ENCODE measurements around the gene RNF212. TPM values are rescaled to one million over a fixed set of nuclear protein-coding genes. Genes with fewer than 3 reads are reported as not detected.

The RNF212 gene
- total and polyA plus RNA-seq, 10 of the 15 experiments (the other 5 are each of a cell fraction or from before 2014, with no cell fraction given) = not detected

DNA sequence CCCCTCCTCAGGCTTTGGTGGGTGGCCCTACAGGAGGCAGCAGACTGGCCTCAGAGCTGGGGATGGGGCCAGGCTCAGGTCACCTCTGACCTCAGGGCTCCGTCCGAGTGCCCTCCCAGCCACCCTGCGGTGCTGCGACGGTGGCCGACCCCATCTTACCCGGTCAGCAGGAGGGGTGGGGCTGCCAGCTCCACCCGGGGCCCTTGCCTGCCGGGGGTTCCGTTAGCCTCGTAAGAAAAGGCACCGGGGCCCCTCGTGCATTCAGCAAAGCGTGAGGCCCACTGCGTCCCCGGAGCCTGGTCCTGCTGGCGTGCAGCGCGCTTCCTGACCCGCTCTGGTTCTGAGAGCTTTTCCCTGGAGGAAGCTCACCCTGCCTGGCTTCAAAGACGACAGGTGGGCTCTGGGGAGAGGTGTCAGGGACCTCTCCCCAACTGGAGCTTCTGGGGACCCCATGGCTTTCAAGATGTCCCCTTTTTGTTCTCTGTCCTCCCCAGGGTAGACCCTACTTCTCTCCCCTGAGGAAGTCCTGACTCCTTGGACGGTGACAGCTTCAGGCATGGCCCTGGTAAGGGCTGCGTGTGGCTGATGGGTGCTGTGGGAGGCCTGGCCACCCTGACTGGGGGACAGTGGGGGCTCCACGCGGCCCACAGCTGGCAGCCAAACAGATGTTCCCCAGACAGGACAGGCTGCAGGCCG, 86.0 kb downstream of the RNF212 start:
- SMC1A ChIA-PET (ENCODE audit: uncharacterized antibody, unreplicated experiment) = no interaction called here
- RAD21 ChIA-PET (ENCODE audit: unreplicated experiment) = no interaction called here
- no peak for ATAC-seq
- H2AFZ ChIP-seq (ENCODE audit: control insufficient read depth, low read depth, low read length) = no peak overlapping the region
- H3K27me3 ChIP-seq (replicated peaks in 1 of 2; ENCODE audit: control insufficient read depth in 2 of 2, insufficient read depth in 2 of 2, low read length in 1 of 2) = no peaks in the 10 kb centered on the region
- H3K9ac ChIP-seq (ENCODE audit: control insufficient read depth, insufficient read depth, low read length) = no peak overlapping the region
- no peaks in the 10 kb centered on the region for H3K36me3 ChIP-seq (ENCODE audit: control insufficient read depth in 2 of 2, insufficient read depth in 2 of 2, low read length in 1 of 2)
- H3K27ac ChIP-seq (ENCODE audit: control insufficient read depth, insufficient read depth) = no peak overlapping the region
- H3K4me1 ChIP-seq (ENCODE audit: control insufficient read depth, insufficient read depth, low read length) = peaks cover 6% of the 10 kb centered on the region
- H4K20me1 ChIP-seq (ENCODE audit: control insufficient read depth, insufficient read depth) = no peaks in the 10 kb centered on the region
- no peaks in the 10 kb centered on the region for H3K79me2 ChIP-seq (ENCODE audit: control insufficient read depth, insufficient read depth, low read length)
- 67% methylated on average over 26 of the region's 26 CpGs for WGBS (ENCODE audit: insufficient coverage, insufficient replicate concordance, low lambda C conversion rate, missing lambda C conversion rate)
- POLR2A ChIA-PET = no interaction called here
- no TSS peak for BruUV-seq (replicated peaks)
- CTCF ChIA-PET = no interaction called here
- TF ChIP-seq, protein P1, sequence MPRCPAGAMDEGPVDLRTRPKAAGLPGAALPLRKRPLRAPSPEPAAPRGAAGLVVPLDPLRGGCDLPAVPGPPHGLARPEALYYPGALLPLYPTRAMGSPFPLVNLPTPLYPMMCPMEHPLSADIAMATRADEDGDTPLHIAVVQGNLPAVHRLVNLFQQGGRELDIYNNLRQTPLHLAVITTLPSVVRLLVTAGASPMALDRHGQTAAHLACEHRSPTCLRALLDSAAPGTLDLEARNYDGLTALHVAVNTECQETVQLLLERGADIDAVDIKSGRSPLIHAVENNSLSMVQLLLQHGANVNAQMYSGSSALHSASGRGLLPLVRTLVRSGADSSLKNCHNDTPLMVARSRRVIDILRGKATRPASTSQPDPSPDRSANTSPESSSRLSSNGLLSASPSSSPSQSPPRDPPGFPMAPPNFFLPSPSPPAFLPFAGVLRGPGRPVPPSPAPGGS (IDR thresholded peaks at IDR 0.05; ENCODE audit: borderline replicate concordance, insufficient read depth, low read depth, low read length, poor library complexity, severe bottlenecking) = no peak
- TF ChIP-seq POLR2A (IDR thresholded peaks at IDR 0.05; ENCODE audit: low read depth, low read length) = 0 out of 2 replicates have a peak, but pooled peaks have one; percentile 4
- no peak overlapping the region for H3K4me2 ChIP-seq (ENCODE audit: control insufficient read depth, insufficient read depth)
- no peak for DNase-seq (ENCODE audit: low read depth, low spot score)
- H3K9me3 ChIP-seq (replicated peaks; ENCODE audit: control insufficient read depth, insufficient read depth, low read length) = no peaks in the 10 kb centered on the region
- intact Hi-C loops (cut with micrococcal nuclease; ENCODE audit: unreplicated experiment) (loop anchor here (5.0 kb wide), 1 partner anchor 335 kb away; no protein-coding TSS in a partner anchor), in situ Hi-C loops (cut with MboI) (no loop called here)
- H3K4me3 ChIP-seq = no peak overlapping the region
- FAIRE-seq = no peak

DNA sequence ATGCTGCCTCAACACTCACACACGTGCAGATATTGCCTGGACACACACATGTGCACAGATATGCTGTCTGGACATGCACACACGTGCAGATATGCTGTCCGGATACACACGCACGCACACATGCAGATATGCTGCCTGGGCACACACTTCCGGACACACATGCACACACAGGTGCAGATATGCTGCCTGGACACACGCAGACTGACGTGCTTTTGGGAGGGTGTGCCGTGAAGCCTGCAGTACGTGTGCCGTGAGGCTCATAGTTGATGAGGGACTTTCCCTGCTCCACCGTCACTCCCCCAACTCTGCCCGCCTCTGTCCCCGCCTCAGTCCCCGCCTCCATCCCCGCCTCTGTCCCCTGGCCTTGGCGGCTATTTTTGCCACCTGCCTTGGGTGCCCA, 87.2 kb downstream of the RNF212 start:
- ChIA-PET RAD21 (ENCODE audit: unreplicated experiment) (no interaction called here), CTCF (no interaction called here), POLR2A (no interaction called here), SMC1A (ENCODE audit: uncharacterized antibody, unreplicated experiment) (no interaction called here)
- no peaks in the 10 kb centered on the region for H3K79me2 ChIP-seq (ENCODE audit: control insufficient read depth, insufficient read depth, low read length)
- no peaks in the 10 kb centered on the region for H3K36me3 ChIP-seq (ENCODE audit: control insufficient read depth in 2 of 2, insufficient read depth in 2 of 2, low read length in 1 of 2)
- H3K9ac ChIP-seq (ENCODE audit: control insufficient read depth, insufficient read depth, low read length) = no peak overlapping the region
- H3K4me3 ChIP-seq = no peak overlapping the region
- ATAC-seq (peak; percentile 92), FAIRE-seq (peak; percentile 84), DNase-seq (ENCODE audit: low read depth, low spot score) (peak; percentile 56)
- 2% methylated on average over 17 of the region's 17 CpGs for WGBS (ENCODE audit: insufficient coverage, insufficient replicate concordance, low lambda C conversion rate, missing lambda C conversion rate)
- peak overlapping the region; percentile 80 for H2AFZ ChIP-seq (ENCODE audit: control insufficient read depth, low read depth, low read length)
- intact Hi-C loops (cut with micrococcal nuclease; ENCODE audit: unreplicated experiment) (loop anchor here (5.0 kb wide), 1 partner anchor 336 kb away; no protein-coding TSS in a partner anchor), in situ Hi-C loops (cut with MboI) (no loop called here)
- H3K4me1 ChIP-seq (ENCODE audit: control insufficient read depth, insufficient read depth, low read length) = peaks cover 17% of the 10 kb centered on the region
- H3K4me2 ChIP-seq (ENCODE audit: control insufficient read depth, insufficient read depth) = peak overlapping the region; percentile 82
- H3K9me3 ChIP-seq (replicated peaks; ENCODE audit: control insufficient read depth, insufficient read depth, low read length) = no peaks in the 10 kb centered on the region
- BruUV-seq (replicated peaks) = no TSS peak
- no peaks in the 10 kb centered on the region for H4K20me1 ChIP-seq (ENCODE audit: control insufficient read depth, insufficient read depth)
- no peak overlapping the region for H3K27ac ChIP-seq (ENCODE audit: control insufficient read depth, insufficient read depth)
- H3K27me3 ChIP-seq (replicated peaks in 1 of 2; ENCODE audit: control insufficient read depth in 2 of 2, insufficient read depth in 2 of 2, low read length in 1 of 2) = no peaks in the 10 kb centered on the region
- TF ChIP-seq TCF3 (IDR thresholded peaks at IDR 0.05; ENCODE audit: borderline replicate concordance, insufficient read depth, low read depth, low read length) = 0 out of 2 replicates have a peak, but pooled peaks have one; percentile 20
- TF ChIP-seq NBN (IDR thresholded peaks at IDR 0.05) = 0 out of 2 replicates have a peak, but pooled peaks have one; percentile 29
- peak; percentile 74 to 92; a peak in 3 of 4 replicates for TF ChIP-seq BHLHE40 (IDR thresholded peaks at IDR 0.05; ENCODE audit: borderline replicate concordance in 1 of 2, low read depth in 2 of 2, low read length in 1 of 2)
- TF ChIP-seq TBL1XR1 (IDR thresholded peaks at IDR 0.05; ENCODE audit: low read depth, low read length) = no peak
- TF ChIP-seq CREM (IDR thresholded peaks at IDR 0.05; ENCODE audit: low read depth) = 0 out of 2 replicates have a peak, but pooled peaks have one; percentile 23
- no peak for TF ChIP-seq IKZF1 (conservative IDR thresholded peaks at IDR 0.05)
- TF ChIP-seq DPF2 (IDR thresholded peaks at IDR 0.05) = 0 out of 2 replicates have a peak, but pooled peaks have one; percentile 38
- TF ChIP-seq HDGF (IDR thresholded peaks at IDR 0.05) = peak; percentile 94
- TF ChIP-seq KDM1A (IDR thresholded peaks at IDR 0.05; ENCODE audit: borderline replicate concordance) = no peak
- peak; percentile 49; the same call in 1 of the 3 replicates for TF ChIP-seq POU2F2 (IDR thresholded peaks at IDR 0.05; ENCODE audit: borderline replicate concordance, low read depth, low read length)
- TF ChIP-seq, protein P2, sequence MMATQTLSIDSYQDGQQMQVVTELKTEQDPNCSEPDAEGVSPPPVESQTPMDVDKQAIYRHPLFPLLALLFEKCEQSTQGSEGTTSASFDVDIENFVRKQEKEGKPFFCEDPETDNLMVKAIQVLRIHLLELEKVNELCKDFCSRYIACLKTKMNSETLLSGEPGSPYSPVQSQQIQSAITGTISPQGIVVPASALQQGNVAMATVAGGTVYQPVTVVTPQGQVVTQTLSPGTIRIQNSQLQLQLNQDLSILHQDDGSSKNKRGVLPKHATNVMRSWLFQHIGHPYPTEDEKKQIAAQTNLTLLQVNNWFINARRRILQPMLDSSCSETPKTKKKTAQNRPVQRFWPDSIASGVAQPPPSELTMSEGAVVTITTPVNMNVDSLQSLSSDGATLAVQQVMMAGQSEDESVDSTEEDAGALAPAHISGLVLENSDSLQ (IDR thresholded peaks at IDR 0.05) = peak; percentile 80
- TF ChIP-seq, protein P3, sequence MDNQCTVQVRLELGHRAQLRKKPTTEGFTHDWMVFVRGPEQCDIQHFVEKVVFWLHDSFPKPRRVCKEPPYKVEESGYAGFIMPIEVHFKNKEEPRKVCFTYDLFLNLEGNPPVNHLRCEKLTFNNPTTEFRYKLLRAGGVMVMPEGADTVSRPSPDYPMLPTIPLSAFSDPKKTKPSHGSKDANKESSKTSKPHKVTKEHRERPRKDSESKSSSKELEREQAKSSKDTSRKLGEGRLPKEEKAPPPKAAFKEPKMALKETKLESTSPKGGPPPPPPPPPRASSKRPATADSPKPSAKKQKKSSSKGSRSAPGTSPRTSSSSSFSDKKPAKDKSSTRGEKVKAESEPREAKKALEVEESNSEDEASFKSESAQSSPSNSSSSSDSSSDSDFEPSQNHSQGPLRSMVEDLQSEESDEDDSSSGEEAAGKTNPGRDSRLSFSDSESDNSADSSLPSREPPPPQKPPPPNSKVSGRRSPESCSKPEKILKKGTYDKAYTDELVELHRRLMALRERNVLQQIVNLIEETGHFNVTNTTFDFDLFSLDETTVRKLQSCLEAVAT (IDR thresholded peaks at IDR 0.05) = 0 out of 2 replicates have a peak, but pooled peaks have one; percentile 18

All from GM12878 (cell line).